ENCODE results near the gene KLRC4.
A peak's percentile ranks its signal among the peaks of the same experiment; 100 is the strongest.
"Not testable (repeated sequence)": the region's sequence is repeated elsewhere in the genome, so short reads cannot be mapped to it uniquely, and the experiment has no call there.

Gene KLRC4

DNA sequence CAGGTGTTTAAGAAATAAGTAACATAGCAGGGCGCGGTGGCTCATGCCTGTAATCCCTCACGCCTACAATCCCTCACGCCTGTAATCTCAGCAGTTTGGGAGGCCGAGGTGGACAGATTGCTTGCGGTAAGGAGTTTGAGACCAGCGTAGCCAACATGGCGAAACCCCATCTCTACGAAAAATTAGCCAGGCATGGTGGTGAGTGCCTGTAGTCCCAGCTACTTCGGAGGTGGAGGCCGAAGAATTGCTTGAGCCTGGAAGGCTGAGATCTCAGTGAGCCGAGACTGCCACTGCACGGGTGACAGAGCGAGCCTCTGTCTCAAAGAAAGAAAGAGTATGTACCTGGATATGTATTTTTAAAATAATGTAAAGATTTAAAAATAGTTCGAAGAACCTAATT is 13.4 kb downstream of the KLRC4 start:
- DNase-seq = not testable (repeated sequence)

DNA sequence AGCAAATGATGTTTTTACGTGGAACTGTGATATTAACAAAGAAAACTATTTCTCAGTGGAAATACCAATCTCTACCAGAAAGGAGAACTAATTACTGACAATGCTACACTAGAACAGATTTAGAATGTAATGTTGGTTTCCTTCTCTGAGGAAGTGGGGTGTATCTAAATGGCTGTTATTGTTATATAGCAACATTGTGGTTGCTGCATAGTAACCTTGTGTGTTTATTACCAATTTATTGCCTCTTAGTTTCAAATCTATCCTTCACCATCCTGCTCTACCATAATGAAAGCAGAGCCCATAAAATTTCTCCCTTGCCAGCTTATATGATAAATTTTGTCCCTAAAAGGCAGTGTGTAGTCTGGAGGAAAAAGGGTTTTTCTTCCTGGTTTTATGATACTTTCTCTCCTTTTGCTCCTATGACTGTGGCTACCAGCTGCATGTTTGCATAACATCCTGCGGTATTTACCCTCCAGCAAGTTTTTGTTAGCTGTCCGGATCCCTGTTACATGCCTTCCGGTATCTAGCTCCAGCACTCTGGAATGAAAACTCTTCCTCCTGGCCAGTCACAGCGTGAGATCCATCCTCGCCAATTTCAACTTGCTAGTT is 14.1 kb downstream of the KLRC4 start:
- DNase-seq = no peak

DNA sequence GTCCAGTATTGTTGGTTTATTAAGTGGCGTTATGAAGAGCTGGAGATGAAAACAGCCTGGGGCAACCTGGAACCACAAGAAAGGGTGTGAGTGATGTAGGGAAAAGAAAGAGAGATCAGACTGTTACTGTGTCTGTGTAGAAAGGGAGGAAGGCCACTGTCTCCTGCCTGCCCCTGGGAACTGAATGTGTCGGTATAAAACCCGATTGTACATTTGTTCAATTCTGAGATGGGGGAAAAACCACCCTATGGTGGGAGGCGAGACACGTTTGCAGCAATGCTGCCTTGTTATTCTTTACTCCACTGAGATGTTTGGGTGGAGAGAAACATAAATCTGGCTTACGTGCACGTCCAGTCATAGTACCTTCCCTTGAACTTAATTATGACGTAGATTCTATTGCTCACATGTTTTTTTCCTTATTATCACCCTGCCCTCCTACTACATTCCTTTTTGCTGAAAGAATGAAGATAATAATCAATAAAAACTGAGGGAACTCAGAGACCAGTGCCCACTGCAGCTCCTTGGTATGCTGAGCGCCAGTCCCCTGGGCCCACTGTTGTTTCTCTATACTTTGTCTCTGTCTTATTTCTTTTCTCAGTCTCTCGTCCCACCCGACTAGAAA is 14.9 kb downstream of the KLRC4 start:
- DNase-seq = not testable (repeated sequence)

DNA sequence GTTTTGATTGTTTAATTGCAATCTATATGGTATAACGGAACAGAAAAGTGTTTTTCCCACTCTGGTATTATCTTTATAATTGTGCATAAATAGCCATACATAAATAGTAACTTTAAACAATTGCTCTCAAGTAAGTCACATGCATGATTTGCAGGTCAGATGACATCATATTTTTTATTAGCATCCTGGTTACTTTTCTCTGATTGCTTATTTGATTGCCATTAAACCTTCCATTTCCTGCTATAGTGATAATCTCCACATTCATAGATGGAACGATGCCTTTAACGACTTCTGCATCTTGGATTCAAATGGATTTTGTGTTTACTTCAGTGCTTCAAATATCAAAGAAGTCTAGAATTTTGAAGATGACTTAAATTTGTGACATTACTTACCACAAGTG is 16.3 kb downstream of the KLRC4 start:
- DNase-seq = peak; percentile 26

DNA sequence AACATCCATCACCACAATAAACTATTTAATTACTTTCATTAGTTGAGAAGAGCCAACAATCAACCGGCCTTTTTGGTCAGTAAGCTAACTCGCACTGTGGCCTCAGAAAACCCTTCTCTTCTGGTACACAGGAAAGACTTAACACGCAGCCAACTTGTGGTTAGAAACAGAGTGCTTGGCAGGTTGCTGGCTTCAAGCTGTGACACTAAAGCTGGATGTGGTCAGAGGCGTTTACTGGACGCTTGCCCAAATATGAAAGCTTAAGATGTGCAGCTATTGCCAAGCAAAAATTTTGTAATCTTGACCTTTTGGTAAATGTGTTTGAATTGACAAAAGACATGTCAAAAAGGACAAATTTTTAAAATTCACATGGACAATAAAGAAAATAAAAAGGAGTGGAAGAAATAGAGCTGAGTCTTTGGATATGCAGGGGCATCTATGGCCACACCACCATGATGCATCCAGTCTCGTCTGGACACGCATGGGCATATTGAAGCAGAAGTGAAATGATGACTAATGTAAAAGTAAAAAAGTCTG is 17.1 kb downstream of the KLRC4 start:
- peak; percentile 68 for DNase-seq

DNA sequence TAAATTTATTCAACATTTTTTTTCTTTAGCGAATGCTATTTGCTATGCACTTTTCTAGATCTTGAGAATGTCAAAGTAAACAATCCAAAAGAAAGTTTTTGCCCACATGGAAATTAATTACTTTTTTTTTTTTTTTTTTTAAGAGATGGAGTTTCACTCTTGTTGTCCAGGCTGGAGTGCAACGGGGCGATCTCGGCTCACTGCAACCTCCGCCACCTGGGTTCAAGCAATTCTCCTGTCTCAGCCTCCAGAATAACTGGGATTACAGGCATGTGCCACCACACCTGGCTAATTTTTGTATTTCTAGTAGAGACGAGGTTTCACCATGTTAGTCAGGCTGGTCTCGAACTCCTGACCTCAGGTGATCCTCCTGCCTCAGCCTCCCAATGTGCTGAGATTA is 18.6 kb downstream of the KLRC4 start:
- not testable (repeated sequence) for DNase-seq

DNA sequence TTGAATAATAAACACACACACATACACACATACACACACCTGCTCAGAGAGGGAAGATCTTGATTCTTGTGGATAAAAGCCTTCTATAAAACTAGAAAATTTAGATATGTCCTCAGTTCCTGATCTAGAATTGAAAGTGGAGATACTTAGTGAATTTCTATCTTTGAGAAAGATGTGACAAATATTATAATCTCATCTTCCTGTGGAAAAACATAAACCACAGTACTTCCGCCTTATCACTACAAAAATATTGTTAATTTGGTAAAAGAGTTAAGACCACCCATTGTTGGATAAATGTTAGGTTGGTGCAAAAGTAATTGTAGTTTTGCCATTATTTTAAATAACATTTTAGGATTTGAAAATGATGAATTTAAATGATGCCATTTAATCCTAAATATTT is 19.7 kb downstream of the KLRC4 start, which contains the start of gene KLRK1:
Gene KLRK1, minus strand, starts transcription at position 138 of the 400 bp plus-strand sequence. CDS start 1,231 bp downstream, outside the sequence.
- no peak for DNase-seq

DNA sequence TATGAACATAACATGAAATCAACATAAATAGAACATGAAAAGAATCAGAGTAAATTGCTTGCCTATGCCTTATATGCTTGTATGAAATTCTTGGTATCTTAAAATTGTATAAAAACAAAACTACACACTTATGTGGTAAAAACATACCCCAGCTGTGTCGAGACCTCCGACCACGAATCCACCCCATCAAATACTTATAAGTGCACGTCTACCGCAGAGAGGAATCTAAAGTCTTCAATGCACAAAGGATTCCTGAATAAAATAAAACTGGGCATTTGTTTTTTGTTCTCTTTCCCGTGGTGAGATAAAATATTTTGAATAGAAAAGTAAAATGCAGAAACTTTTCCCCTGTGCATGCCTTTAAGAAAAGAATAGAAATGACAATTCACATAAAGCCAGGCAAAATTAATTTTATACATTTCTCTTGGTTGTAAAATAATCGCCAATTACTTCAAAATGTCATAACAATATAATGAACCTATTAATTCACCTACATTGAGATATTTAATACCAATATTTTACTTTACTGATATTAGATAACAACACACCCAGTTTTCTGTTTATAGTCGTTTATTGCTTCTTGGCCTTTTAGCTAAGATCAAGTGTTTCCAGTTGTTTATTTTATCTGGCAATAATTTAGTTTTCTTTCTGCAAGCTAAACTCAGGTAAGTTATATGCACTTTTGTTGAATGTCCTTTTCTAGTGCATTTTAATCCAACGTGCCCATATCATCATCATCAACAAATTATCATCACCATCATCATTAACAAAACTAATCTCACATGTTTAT is 20.7 kb downstream of the KLRC4 start:
- DNase-seq = no peak

DNA sequence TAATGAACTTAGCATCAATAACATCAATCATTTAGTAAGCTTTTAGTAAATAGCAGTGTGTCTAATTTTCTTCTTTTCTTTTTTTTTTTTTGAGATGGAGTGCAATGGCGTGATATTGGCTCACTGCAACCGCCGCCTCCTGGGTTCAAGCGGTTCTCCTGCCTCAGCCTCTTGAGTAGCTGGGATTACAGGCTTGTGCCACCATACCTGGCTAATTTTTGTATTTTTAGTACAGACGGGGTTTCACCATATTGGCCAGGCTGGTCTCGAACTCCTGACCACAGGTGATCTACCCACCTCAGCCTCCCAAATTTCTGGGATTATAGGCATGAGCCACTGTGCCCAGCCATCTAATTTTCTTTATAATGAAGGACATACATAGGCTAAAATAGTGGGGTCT is 22.1 kb downstream of the KLRC4 start:
- not testable (repeated sequence) for DNase-seq

DNA sequence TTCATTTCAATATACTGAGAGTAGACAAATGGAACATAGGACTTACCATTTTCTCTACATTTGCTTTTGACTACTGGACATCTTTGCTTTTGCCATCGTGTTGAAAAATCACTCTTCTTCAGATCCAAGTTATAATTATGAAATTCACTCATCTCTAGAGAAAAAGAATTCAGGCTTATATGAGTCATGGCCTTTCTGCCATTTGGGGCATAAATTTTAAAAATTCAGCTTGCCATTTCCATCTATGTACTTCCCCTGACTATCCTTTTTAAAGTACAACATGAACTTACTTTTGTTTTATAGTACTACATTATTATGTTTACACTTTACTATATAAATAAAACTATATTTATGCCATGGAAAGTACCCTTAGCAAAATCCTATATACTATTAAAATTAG is 22.7 kb downstream of the KLRC4 start:
- DNase-seq = no peak

DNA sequence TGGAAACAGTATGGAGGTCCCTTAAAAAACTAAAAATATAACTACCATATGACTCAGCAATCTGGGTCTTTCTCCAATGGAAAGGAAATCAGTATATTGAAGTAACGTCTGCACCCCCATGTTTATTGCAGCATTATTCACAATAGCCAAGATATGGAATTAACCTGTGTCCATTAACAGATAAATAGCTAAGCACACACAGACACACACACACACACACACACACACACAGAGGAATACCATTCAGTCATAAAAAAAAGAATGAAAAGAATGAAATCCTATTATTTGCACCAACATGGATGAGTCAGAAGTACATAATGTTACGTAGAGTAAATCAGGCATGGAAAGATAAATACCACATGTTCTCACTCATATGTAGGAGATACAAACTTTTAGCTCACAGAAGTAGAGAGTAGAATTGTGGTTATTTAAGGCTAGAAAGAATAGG is 24.4 kb downstream of the KLRC4 start:
- no peak for DNase-seq

DNA sequence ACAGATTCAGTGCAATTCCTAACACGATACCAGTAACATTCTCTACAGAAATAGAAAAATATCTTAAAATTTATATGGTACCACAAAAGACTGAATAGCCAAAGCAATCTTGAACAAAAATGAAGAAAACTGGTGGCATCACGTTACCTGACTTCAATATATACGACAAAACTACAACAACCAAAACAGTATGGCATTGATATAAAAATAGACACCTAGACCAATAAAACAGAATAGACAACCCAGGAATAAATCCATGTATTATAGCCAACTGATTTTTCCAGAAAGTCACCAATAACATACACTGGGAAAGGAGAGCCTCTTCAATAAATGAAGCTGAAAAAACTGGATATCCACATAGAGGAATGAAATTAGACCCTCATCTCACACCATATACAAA is 25.4 kb downstream of the KLRC4 start:
- no peak for DNase-seq

DNA sequence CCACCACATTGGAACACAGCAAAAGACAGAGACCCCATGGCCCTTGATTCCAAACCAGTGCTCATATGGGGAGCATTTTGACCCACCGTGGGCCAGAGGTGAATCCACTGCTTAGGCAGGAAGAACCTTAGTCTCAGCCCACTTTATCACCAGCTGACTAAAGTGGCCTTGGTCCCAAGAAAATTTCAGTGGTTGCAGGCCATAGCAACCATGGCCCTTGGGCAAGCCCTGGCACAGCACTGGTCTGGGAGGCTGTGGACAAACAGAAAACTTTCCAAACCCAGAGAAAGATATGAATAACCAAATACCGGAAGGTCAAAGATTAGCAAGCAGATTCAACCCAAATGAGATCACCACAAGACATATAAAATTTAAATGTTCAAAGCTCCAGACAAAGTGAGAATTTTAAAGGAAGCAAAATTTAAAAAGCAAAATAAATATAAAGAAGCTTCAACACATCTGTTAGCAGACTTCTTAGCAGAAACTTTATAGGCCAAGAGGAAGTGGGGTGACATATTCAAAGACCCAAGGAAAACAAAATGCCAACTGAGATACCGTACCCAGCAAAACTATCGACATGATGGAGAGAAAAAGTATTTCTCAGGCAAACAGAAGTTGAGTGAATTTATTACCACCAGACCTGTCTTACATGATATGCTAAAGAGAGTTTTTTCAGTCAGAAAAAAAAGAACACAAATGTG is 27.5 kb downstream of the KLRC4 start:
- DNase-seq = no peak

DNA sequence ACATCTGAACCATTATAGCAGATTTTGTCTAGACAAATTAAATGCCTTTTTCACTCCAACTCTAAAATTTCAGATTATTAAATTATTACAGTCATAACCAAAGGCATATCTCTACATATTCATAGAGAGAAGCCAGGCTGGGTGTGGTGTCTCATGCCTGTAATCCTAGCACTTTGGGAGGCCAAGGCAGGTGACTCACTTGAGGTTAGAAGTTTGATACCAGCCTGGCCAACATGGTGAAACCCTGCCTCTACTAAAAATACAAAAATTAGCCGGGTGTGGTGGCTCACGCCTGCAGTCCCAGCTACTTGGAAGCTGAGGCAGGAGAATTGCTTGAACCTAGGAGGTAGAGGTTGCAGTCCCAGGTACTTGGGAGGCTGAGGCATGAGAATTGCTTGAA is 30.8 kb downstream of the KLRC4 start:
- DNase-seq = not testable (repeated sequence)

DNA sequence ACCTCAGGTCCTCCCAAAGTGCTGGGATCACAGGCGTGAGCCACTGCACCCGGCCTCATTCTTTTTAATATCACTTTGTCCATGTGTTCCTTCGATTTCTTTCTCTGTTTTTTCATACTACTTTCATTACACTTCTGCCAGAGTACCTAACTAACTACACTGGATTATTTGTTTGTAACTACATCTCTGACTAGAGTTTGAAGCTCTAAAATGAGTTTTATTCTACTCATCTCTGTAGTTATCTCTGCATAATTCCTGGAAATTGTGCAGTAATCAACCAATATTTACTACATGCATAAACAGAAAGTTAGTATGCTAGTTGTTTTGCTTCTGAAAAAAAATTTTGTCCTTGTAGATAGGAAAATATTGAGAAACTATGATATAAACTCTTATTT is 34.9 kb downstream of the KLRC4 start:
- no peak for DNase-seq

DNA sequence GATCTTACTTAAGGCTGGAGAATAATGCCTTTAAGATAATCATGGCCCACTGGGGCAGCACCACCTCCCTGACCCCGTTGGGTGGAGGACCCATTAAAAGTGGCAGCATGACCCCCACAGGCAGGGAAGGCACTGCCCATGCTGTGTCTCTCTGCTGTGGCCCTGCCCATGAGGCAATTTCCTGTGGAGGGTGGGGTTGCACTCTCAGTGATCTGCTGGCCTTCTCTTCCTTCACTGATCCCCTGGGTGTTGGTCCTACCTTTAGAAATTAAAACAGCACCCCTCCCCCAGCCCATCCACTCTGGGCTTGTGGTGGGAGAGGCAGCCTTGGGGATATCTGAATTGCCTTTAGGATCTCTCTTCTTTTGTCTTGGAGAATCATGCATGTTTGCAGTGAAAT is 37.0 kb downstream of the KLRC4 start:
- DNase-seq = no peak

DNA sequence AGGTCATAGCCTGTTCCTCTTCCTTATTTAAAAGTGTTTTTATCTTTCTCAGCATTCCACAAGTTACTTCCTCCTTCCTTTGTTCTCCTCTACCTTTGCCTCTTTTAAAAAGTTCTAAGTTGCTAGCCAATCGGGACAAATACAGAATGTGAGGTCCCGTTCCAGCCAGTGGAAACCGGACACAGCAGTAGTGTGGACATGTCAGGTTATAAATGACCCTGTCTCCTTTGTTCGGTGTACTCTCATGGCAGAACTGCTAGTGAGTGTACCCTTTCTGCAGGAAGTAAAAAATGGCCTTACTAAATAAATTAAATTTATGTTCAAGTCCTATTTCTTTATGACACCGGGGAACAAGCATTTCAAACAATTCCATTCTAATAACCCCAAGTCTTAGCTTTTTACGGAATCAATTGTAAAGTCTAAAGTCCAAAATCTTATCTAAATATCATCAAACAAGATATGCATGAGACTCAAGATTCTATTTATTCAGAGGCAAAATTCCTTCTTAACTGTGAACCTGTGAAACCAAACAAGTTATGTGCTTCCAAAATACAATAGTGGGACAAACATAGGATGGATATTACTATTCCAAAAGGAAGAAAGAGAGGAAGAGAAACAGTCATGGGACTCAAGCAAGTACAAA is 37.5 kb downstream of the KLRC4 start:
- DNase-seq = not testable (repeated sequence)

DNA sequence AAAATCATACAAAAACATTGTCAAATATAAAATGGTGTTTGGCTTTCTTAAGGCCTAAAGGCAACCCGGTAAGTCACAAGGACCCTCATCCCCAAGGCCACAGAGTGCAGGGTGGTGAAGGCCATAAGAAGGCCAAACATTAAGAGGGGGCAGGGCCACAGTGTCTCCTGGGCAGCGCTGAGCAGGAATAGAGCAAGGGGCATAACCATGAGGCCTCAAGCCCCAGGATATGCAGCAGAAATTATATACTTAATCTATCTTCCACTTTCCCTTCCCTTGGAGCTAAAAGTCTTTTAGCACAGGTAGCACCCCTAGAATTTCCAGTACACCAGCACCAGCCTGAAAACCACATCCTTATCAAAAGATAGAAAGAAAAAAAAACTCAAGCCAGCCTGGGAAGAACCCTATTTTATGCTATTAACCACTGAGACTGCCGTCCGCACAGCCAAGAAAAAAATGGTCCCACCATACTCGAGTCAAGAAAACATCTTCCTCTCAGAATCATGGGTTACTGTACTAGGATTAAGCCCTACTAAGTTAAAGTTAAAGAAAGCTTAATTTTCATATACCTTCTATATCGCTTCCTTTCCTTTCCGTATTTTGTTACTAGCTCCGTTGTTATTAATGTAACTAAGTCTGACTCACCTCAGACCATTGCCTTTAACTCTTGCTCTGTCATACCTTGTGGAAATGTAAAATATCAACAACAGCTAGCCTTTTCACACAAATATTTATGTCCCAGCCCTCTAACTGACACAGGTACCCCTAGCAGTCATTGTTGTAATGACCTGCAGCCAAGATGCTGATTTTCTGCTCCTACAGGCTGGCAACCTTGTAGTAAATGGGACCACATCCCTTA is 39.8 kb downstream of the KLRC4 start:
- no peak for DNase-seq

DNA sequence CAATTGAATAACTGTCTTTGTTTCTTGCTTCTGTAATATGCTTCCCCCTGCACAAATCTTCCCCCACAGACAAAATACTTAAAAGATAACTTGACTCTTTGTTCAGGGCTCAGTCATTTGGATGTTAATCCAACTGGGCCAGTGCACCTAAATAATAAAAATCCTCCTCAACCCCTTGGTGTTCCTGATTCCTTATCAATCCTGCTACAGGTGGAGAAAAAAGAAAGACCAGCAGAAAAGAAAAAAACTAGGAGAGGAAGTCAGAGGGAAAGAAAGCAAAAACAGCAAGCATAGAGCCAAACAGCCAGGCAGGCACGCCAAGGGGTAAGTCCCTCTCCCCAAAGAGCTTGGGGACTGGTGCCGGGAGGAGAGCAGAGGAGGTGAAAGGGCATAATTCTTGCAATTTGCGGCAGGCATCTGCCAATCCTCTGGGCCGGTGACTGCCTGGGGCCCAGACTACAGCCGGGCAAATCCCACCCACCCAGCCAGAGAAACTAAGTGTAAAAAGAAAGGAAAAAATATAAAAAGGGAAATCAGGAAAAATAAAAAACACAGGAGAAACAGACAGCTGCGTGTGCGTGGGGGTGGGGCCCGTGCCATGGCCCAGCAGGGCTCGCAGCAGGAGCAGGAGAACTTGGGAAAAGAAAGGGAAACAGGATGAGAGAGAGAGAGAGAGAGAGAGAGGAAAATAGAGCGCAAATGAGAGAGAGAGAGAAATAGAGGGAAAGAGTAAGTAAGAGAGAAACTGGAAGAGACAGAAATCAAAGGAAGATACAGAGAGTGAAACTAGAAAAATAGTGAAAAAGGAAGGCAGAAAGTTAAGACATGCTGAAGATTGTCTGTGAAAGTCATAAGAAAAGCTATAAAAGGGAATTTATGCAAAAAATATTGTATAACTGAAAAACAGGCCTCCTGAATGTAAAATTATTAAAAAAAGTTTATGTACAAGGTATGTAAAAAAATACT is 41.1 kb downstream of the KLRC4 start:
- DNase-seq = no peak

DNA sequence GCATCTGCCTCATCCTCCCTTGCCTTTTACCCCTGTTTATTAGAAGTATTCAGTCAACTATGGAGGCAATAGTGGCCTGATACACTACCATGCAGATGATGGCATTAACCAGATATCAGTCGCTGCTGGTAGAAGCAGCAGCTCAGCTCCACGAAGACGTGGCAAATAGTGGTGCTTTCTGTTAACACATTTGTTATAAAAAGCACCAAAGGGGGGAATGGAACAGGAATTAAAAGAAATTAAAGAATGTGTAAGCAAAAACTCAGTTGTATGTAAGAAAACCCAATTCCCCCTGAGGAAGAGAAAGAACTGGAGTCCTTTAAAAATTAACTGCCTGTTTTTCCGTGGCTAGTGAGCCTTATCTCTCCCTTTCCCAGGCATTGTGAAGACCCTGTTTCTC is 41.8 kb downstream of the KLRC4 start:
- not testable (repeated sequence) for DNase-seq
